Measurements from ENCODE around the gene ANKS1A. TPM values are rescaled to one million over a fixed set of nuclear protein-coding genes. Genes with fewer than 3 reads are reported as not detected.

ANKS1A gene
- total RNA-seq, 2 donors from 2014 or later: 34.9 to 36.4 TPM

- Histone ChIP-seq H3K4me3 (ENCODE audit: low read length) (no peak overlapping the region), H3K9me3 (ENCODE audit: control insufficient read depth, low read length) (no peaks in the 10 kb centered on the region), H3K9ac (ENCODE audit: extremely low read depth, low read length, poor library complexity, severe bottlenecking) (no peak overlapping the region), H3K4me1 (ENCODE audit: control insufficient read depth, insufficient read depth, low read length) (peaks cover 7% of the 10 kb centered on the region), H3K36me3 (ENCODE audit: control insufficient read depth, insufficient read depth, low read length) (peaks cover 44% of the 10 kb centered on the region), H3K27me3 (ENCODE audit: control insufficient read depth, insufficient read depth, low read length, poor library complexity, severe bottlenecking) (no peaks in the 10 kb centered on the region), H3K27ac (ENCODE audit: low read depth, low read length) (no peak overlapping the region)
- DNase-seq: no peak
- Mint-ChIP-seq H3K4me3 (no peak overlapping the region), H3K27me3 (ENCODE audit: insufficient read depth) (no peaks in the 10 kb centered on the region), H3K9me3 (no peaks in the 10 kb centered on the region), H3K4me1 (peaks cover 8% of the 10 kb centered on the region), H3K36me3 (ENCODE audit: low read depth) (peaks cover 49% of the 10 kb centered on the region), H3K27ac (no peak overlapping the region)
- TF ChIP-seq, protein P1, sequence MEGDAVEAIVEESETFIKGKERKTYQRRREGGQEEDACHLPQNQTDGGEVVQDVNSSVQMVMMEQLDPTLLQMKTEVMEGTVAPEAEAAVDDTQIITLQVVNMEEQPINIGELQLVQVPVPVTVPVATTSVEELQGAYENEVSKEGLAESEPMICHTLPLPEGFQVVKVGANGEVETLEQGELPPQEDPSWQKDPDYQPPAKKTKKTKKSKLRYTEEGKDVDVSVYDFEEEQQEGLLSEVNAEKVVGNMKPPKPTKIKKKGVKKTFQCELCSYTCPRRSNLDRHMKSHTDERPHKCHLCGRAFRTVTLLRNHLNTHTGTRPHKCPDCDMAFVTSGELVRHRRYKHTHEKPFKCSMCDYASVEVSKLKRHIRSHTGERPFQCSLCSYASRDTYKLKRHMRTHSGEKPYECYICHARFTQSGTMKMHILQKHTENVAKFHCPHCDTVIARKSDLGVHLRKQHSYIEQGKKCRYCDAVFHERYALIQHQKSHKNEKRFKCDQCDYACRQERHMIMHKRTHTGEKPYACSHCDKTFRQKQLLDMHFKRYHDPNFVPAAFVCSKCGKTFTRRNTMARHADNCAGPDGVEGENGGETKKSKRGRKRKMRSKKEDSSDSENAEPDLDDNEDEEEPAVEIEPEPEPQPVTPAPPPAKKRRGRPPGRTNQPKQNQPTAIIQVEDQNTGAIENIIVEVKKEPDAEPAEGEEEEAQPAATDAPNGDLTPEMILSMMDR (conservative IDR thresholded peaks at IDR 0.05): no peak
- WGBS, 2 experiments (ENCODE audit: insufficient coverage in 1 of 2, insufficient read length in 1 of 2): 94 to 97% methylated on average over 10 to 12 of the region's 12 CpGs
Measured at GRCh38 chr6:35086636-35087360, 197.7 kb downstream of the ANKS1A start.

DNA sequence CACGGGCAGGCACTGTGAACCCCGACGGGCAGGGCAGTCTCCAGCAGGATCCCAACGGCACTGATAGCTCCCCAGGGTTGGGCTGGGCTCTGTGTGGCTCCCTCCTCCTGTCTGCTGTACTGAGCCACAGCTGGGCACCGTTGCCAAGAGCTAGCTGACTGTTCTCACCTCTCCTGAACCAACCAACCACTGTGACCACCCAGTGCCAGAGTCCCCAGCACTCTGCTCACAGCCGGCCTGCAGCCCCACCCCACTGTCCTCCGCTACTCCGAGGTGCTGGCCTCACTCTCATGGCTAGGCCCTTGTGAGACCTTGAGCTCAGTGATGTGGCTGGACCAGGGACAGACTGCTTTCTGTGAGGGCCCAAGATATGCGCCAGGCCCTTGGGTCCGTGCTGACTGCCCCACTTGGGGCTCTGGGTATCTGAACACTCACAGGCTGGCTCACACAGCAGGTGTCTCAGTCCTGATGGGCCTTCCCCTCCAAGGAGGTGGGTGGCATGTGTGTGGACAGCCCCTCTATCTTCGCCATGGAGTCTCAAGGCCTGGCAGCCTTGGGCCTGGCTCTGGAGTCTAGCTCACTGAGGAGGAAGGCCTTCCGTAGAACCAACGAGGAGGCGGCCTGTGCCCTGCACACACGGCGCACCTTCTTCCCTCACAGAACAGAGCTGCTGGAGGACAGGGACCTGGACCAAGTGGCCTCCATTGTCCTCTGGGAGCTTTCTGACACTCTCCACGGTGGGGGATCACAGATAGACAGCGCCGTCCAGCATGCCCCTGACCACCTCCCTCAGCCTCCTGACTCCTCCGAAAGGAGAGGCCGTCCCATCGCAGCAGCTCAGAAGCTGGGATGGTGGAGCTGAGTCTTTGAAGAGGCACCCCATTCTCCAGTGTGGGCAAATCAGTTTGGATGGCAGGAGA is 198.6 kb downstream of the ANKS1A start:
- no peak overlapping the region for H3K4me3 Mint-ChIP-seq
- peaks cover 38% of the 10 kb centered on the region for H3K36me3 ChIP-seq (ENCODE audit: control insufficient read depth, insufficient read depth, low read length)
- no peak overlapping the region for H3K27ac Mint-ChIP-seq
- peak; percentile 38 for DNase-seq
- H3K27me3 Mint-ChIP-seq (ENCODE audit: insufficient read depth): no peaks in the 10 kb centered on the region
- H3K9me3 ChIP-seq (ENCODE audit: control insufficient read depth, low read length): no peaks in the 10 kb centered on the region
- H3K36me3 Mint-ChIP-seq (ENCODE audit: low read depth): peaks cover 49% of the 10 kb centered on the region
- no peaks in the 10 kb centered on the region for H3K27me3 ChIP-seq (ENCODE audit: control insufficient read depth, insufficient read depth, low read length, poor library complexity, severe bottlenecking)
- H3K27ac ChIP-seq (ENCODE audit: low read depth, low read length): no peak overlapping the region
- TF ChIP-seq, protein P1 (conservative IDR thresholded peaks at IDR 0.05): no peak
- no peak overlapping the region for H3K9ac ChIP-seq (ENCODE audit: extremely low read depth, low read length, poor library complexity, severe bottlenecking)
- no peaks in the 10 kb centered on the region for H3K4me1 Mint-ChIP-seq
- WGBS, 2 experiments (ENCODE audit: insufficient coverage in 1 of 2, insufficient read length in 1 of 2): 94 to 95% methylated on average over 10 to 22 of the region's 22 CpGs
- no peak overlapping the region for H3K4me3 ChIP-seq (ENCODE audit: low read length)
- no peaks in the 10 kb centered on the region for H3K4me1 ChIP-seq (ENCODE audit: control insufficient read depth, insufficient read depth, low read length)
- H3K9me3 Mint-ChIP-seq: no peaks in the 10 kb centered on the region

GRCh38 chr6:35088281-35089215 is 199.5 kb downstream of the ANKS1A start:
- Histone ChIP-seq H3K9me3 (ENCODE audit: control insufficient read depth, low read length) (no peaks in the 10 kb centered on the region), H3K27me3 (ENCODE audit: control insufficient read depth, insufficient read depth, low read length, poor library complexity, severe bottlenecking) (no peaks in the 10 kb centered on the region), H3K9ac (ENCODE audit: extremely low read depth, low read length, poor library complexity, severe bottlenecking) (no peak overlapping the region), H3K4me3 (ENCODE audit: low read length) (no peak overlapping the region), H3K36me3 (ENCODE audit: control insufficient read depth, insufficient read depth, low read length) (peaks cover 32% of the 10 kb centered on the region), H3K27ac (ENCODE audit: low read depth, low read length) (peak overlapping the region; percentile 10), H3K4me1 (ENCODE audit: control insufficient read depth, insufficient read depth, low read length) (no peaks in the 10 kb centered on the region)
- H3K27ac Mint-ChIP-seq: peak overlapping the region; percentile 33
- no peaks in the 10 kb centered on the region for H3K27me3 Mint-ChIP-seq (ENCODE audit: insufficient read depth)
- H3K9me3 Mint-ChIP-seq: no peaks in the 10 kb centered on the region
- WGBS, 2 experiments (ENCODE audit: insufficient coverage in 1 of 2, insufficient read length in 1 of 2): 96 to 98% methylated on average over 18 to 24 of the region's 24 CpGs
- H3K4me1 Mint-ChIP-seq: peaks cover 1% of the 10 kb centered on the region
- DNase-seq: peak; percentile 46
- H3K36me3 Mint-ChIP-seq (ENCODE audit: low read depth): peaks cover 43% of the 10 kb centered on the region
- TF ChIP-seq, protein P1 (conservative IDR thresholded peaks at IDR 0.05): peak; percentile 33
- H3K4me3 Mint-ChIP-seq: no peak overlapping the region

Data from endodermal cell (in vitro differentiated cells).